ENCODE measurements around the gene EXOC6.

- TF ChIP-seq CTCF (IDR thresholded peaks at IDR 0.05) (no peak), POLR2A (IDR thresholded peaks at IDR 0.05) (no peak)
These were observed 98.2 kb downstream of the EXOC6 start for GRCh38 chr10:92946491-92946890.
